NCI-H345 (cell line): ENCODE measurements around the gene AGAP1.

Experiments used
- DNase-seq: peaks from one replicate; lab custom pipeline; 2025; lab: John Stamatoyannopoulos, UW

The AGAP1 gene

GRCh38 chr2:235665661-235666212, 171.9 kb downstream of the AGAP1 start:
- DNase-seq = no peak

- DNase-seq = peak; percentile 79
Observed at GRCh38 chr2:235666213-235666781, 172.5 kb downstream of the AGAP1 start.

GRCh38 chr2:235668782-235669181, 174.9 kb downstream of the AGAP1 start:
- DNase-seq = no peak

DNA sequence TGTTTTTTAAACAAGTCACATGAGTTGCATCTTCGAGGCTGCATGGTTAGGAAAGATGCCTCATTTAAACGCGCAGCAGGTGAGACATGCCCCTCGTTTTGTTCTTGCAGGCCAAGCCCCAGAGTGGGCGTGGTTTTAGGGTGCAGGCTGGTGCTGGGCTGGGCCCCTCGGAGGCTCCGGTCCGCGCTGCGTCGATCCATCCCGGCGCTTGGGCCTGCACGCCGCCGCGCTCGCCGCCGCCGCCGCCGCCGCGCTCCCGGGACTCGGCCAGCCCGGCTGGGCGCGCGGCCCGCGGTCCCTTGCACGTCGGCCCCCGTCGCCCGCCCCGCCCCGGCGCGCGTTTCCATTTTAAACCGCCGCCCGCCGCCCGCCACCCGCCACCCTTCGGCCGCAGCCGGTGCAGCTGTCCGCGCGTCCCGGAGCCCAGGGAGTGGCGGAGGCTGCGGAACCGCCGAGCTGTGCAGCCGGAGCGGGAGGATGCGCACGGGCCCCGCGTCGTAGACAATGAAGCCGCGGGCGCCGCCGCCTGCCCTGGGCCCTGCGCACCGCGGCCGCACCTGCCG, 175.5 kb downstream of the AGAP1 start:
- DNase-seq = peak; percentile 94

DNA sequence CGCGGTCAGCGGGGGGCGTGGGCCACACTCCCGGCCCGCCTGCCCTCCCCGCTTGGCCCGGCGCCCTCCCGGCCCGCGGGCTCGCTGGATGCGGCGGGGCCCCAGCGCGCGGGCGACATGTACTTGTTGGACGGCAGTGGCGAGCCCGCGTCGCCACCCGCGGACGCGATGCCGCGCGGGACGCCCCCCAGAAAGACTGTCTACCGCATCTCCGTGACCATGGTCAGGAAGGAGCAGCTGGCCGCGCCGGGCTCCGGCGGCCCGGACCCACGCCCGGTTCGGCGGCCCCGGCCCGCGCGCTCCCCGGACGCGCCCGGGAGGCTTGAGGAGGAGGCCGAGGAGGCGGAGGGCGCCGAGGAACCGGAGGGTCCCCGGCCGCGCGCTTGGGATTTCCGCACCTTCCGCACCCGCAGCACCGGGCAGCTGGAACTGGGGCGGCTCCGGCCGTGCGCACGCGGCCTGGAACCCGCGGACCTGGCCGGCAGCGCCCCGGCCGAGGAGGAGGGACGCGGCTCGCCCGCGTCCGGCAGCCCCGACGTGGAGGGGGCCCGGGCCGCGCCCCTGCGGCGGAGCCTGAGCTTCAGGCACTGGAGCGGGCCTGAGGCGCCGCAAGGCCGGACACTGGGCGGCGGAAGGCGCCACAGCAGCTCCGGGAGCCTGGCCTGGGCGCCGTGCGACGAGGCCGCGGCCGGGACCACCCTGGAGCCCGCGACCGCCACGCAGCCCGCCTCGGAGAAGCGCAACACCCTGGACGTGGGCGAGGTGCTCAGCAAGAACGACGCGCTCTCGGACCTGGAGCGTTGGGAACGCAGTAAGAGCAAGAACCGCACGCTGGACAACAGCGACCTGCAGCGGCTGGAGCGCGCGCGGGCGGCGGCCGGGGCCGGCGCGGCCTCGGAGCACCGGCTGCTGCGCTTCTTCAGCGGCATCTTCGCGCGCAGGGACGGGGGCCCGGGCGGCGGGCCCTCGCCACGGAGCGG, 176.4 kb downstream of the AGAP1 start:
- DNase-seq = peak; percentile 59

DNA sequence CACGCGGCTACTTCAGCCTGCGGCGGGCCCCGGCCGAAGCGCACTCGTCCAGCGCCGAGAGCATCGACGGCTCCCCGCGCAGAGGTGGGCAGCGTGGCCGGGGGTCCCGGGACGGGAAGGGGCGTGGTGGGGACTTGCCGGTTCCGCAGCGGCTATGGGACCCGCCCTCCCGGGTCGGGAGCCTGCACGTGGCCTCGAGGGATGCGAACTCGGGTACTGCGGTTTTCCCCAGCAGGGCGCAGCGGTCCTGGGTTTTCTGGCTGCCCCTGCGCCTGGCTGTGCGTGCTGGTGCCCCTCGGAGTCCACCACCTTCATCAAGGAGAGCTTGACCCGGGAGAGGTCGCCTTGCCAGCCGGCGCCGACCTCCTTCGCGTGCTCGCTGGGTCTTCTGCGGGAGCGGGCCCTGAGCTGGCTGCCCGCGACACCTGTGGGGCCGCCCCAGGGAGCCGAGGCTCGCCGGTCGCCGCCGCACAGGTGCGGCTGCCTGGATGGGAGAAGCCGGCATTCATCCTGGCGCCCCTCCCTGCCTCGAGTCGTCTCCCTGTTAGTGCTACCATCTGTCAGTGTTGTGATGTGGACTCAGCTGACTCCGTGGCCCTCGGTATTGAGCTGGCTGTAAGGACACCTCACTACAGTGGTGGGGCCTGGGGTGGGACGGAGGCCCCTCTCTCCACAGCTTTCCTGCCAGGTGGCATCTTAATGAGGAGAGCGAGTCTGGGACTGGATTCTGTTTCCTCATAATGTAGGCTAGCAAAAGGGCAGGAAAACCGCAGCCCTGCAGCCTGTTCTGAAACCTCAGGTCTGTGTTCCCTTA, 177.3 kb downstream of the AGAP1 start:
- DNase-seq = peak; percentile 56

DNA sequence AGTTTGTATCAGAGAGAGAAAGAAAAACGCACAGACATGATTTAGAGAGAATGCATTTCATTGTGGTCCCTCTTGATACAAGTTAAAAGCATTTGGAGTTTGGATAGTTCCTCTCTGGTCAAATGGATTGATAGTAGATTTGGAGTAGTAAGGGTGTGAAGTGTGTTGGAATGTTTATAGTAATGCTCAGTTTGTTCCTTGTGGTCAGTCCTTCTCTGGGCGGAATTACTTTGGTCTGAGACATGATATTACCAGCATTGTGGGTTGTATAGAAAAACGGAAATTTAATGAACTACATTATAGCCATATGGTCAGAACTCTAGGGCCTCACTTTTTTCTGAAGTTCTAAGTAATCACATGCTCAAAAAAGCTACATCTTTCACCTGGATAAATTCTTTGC, 178.9 kb downstream of the AGAP1 start:
- no peak for DNase-seq

GRCh38 chr2:235674146-235674545, 180.3 kb downstream of the AGAP1 start:
- no peak for DNase-seq

- DNase-seq = no peak
Observed at GRCh38 chr2:235674812-235675211, 181.0 kb downstream of the AGAP1 start.

DNA sequence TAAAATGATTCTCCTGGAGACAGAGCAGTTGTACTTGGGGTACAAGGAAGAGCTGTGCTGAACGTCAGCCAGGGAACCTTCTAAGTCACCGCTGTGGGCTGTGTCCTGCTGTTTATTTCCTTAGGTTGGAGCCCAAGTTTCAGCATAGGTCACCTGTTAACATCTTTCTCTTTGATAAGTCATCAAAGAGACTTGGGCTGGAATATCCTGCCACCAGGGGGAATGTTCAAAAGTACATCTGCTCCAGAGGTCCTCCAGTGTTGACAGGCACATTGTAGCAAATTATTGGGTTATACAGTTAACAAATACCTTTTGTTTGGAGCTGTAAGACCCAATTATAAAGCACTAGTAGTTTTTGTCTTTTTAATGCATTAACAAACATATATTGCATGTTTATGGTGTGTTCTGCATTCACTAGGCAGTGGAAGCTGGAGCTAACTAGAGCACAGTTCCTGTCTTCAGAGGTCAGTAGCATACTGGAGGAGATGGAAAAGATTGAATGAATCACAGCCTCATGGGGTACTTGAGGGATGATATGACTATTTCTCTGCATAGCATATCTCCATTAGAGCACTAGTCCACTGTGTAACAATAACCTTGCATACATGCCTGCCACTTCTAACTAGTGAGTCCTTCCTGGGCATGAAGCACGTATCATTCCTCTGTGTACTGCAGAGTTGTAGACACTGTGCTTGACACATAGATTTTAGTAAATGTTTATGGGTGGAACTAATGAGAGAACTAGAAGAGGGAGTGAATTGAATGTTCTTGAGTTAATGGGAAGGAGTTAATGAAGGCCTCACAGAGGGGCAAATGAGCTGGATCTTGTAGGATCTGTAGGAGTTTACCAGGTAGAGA, 182.1 kb downstream of the AGAP1 start:
- no peak for DNase-seq

DNA sequence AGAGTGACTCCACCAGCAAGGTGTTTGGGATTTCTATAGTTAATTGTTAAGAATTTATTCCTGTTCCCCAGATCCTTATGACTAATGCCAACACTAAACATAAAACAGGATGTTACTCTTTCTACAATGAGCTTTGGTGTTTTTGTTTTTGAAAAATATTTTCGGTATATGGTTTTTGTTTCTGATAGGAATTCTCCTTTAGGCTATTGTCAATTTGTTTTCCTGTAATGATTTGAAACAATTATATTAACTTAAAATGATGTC, 182.6 kb downstream of the AGAP1 start:
- no peak for DNase-seq

DNA sequence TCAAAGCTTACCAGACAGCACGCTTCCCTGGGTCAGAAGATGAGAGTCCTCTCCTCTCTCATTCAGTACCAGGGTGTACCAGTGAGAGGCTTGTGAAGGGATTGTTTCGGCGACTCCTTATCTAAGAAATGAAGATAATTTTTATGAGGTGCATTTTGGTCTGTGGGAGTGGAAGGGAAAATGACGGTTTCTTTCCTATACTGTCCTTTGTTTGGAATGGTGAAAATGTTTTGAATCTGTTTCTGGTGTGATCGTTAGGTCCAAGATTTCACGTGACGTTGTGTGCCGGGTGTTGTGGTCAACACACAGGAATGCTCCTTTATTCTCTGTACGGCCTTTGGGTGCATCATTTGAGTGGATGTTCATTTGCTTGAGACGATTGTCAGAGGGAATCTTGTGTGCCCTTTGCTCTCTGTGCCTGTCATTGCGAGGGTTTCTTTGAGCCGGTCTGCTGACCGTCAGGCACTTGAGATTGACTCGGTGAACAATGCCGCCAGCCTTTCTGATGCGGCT, 183.5 kb downstream of the AGAP1 start:
- DNase-seq = no peak

DNA sequence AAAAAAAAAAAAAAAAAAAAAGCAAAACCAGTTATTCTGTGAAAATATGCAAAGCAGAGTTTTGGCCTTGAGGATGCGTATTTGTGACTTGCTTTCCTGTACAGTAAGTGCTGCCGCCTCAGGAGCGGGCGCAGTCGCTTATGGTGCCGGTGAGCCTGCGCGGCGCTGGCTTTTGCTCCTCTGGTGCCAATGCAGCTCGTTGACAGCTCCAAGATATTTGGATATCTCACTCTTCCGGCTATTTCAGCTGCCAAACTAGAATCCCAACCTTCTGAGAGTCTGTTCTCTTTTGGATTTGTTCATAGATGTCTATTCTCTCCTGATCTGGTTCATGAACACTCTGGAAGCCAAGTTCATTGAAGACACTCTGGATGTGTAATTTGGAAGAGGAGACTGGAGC, 184.1 kb downstream of the AGAP1 start:
- no peak for DNase-seq

DNA sequence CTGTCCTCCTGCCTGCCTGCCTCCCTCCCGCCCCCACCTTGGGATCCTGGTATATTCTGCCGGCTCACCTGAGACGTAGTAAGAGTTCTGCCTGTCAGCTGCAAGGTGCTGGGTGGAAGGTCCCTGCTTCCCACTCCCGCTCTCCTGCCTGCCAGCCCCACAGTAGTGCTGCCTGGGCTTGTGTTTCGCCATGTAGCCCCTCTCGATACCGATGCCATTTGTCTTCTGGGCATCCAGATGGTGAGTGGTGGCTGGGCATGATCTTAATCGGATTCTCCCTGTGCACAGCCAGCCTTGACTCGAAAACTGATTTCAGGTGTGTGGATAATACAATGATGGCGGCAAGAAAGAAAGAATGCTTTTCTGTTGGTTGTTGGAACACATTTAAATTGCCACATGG, 184.9 kb downstream of the AGAP1 start:
- no peak for DNase-seq

- no peak for DNase-seq
Observed at GRCh38 chr2:235679471-235679870, 185.6 kb downstream of the AGAP1 start.

GRCh38 chr2:235685024-235685721, 191.3 kb downstream of the AGAP1 start:
- DNase-seq = no peak

GRCh38 chr2:235688511-235689426, 194.9 kb downstream of the AGAP1 start:
- no peak for DNase-seq

GRCh38 chr2:235689427-235689853, 195.6 kb downstream of the AGAP1 start:
- no peak for DNase-seq

DNA sequence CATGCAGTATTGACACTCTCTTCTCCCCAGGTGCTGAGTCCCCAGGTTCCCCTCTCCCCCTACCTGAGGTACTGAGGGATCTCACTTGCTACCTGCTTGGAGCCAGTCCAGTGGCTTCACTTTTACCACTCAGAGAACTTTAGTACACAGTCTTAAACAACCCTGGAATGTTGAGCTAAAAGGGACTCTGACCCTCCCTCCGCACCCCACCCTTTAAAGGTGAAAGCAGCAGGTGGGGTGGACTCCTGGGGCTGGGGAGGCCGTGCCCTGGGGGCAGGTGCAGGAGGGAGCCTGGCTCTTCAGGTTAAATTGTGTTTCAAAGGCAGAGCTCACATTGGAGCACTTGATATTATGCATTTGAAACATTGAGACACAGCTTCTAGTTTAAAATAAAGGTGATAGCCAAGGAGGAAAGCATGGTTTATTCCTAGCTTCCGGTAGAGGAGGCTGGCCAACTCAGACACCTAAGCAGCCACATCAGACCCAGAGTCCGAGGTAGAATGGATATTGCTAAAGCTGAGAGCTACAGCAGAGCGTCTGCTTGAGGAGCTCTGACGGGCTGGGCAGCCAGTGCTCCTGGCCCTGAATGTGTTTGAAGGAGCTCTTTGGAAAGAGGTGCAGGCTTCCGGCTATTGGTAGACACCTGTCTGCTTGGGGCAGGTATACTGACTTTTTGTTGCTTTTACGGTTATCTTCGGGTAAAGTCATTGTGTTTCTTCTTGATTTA, 196.4 kb downstream of the AGAP1 start:
- peak; percentile 48 for DNase-seq
